A549 treated with AZD2906 at 1 μM for 4 hours (cell line): ENCODE results near the gene PRDX3. TPM values are rescaled to one million over a fixed set of nuclear protein-coding genes. Genes with fewer than 3 reads are reported as not detected.

Experiments
- total RNA-seq: library from RNA; stranded (reverse); fragments of 200-300 nt; extraction: Qiagen RNA extraction; gene quantifications from 5 replicates; pipeline ENCODE4 v1.2.3, GENCODE V29; 2022

The PRDX3 gene
- total RNA-seq: 289 to 325 TPM (median 310 TPM) in 5 replicates

DNA sequence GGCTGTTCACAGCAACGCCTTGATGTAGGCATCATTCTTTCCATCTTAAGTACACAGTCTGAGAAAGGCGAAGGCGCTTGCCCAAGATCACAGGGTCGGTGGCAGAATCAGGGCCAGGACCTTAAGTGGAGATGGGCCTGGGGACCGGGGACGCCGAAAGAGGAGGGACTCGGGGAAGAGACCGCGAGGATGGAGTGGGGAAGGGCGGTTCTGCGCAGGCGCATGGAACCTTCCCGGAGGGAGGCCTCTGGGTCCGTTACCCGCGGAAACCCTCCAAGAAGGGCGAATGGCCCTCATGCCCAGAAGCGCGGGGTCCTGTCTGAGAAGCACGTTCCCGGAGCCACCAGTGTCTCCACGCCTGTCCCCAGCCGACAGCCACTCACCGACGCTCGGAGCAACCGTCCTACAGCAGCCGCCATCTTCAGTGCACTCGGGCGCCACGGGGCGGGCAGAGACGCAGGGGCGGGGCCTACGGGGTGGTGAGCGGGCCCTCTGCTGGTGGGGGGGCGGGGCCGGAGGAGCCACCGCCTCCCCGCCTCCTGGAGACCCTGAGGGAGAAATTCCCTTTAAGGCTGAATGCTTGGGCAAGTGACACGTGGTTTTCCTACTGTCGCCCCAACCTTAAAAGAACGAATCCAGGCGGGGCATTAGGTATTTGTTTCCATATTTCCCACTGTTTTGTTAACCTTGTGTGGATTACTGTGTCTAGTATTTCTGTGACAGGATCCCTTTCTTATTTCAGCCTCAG lies at the start of gene PRDX3:
Gene PRDX3, minus strand, starts transcription at position 441 of the 748 bp plus-strand sequence. Its CDS starts 22 bp downstream, at position 419.

DNA sequence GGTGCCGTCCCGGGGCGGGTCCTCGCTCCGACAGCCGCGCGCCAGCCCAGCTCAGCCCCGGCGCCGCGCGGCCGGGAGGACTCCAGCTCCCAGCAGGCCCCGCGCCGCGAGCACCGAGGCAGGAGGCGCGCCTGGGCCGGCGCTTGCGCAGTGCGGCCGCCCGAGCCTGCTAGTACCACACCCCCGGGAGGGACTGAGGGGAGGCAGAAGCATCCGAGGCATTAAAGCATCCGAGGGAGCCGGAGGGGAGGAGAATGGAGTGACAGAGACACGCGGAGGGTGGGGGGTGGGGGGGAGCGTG lies 28.7 kb upstream of the PRDX3 start, which contains the start of gene GRK5:
Gene GRK5, plus strand, starts transcription at position 206 of the 301 bp plus-strand sequence. CDS start 347 bp downstream, outside the sequence.

DNA sequence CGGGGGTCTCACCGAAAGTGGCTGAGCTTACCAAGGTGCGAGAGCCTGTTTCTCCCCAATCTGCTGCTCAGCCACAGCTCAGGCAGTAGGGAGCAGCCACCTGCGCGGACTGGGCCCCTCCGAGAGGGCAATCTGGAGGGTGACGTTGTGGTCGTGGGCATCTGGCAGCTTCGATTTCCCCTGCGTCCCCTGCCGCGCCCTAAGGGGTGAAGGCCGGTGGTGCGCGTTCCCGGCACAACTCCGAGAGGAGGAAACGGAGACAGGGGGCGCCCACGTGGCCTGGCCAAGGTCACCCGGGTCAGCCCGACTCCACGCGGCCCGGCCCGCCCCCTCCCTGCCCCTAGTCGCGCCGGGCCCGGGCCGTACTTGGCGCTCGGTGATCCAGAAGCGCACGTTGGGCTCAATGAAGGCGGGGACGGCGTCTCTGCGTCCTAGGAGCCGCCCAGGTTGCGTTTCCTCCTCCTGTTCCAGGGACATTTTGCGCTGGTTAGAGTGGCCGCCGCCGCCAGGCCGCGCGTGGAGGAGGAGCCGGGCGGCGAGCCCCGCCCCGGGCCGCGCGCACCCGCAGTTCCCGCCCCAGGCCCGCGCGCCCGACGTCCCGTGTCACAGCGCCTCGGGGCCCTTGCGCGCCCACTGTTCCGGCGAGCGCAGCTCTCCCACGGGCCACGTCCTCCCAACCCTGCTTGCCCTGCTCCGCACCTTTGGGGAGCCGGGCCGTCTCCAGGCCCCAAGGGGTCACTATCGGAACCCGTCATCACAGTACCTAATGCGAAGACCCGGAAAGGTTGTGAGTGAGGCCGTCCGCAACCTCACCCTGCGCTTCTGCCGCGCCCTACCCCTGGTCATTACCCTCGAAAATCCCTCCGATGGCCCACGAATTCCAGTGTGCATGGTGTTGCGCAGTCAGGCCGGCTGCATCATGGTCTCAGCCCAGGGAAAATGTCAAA lies 13.2 kb downstream of the PRDX3 start, which contains the start of gene SFXN4:
Gene SFXN4, minus strand, starts transcription at position 544 of the 947 bp plus-strand sequence. Its CDS starts 67 bp downstream, at position 477.

Other genes with a start within 250 kb of the PRDX3 start
- gene NANOS1, start 149.1 kb downstream of the PRDX3 start, total RNA-seq: 2.0 to 3.4 TPM (median 2.9 TPM) in 5 replicates
- 113 to 166 TPM (median 126 TPM) in 5 replicates for gene EIF3A, start 98.0 kb downstream of the PRDX3 start, total RNA-seq
- gene DENND10, start 74.7 kb downstream of the PRDX3 start, total RNA-seq: 48.3 to 65.0 TPM (median 53.1 TPM) in 5 replicates
- gene SFXN4, start 13.1 kb downstream of the PRDX3 start, total RNA-seq: 39.8 to 50.3 TPM (median 44.5 TPM) in 5 replicates
- 8.5 to 11.0 TPM (median 10.1 TPM) in 5 replicates for gene GRK5, start 28.8 kb upstream of the PRDX3 start, total RNA-seq